ENCODE measurements around the gene ABL1. TPM values are rescaled to one million over a fixed set of nuclear protein-coding genes. Genes with fewer than 3 reads are reported as not detected.

ABL1 gene
- total and polyA plus RNA-seq, 7 donors: 15.5 to 41.0 (median 31.2) TPM

DNA sequence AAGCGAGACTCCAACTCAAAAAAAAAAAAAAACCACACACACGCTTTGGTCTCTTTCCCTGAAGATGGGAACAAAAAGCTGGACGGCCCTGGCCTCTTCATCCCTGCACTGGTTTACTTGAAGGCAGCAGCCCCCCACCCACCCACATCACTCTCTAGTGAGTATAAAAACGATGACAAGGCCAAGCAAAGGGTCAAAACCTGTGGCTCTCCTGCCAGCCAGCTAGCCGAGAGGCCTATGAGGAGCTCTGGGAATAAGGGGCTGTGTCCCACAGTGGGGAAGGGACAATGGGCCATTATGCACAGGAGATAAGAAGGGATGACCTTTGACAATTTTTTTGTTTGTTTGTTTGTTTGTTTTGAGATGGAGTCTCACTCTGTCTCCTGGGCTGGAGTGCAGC, 48.4 kb downstream of the ABL1 start:
- DNase-seq (peak in 1 of 2 donors; percentile 21), ATAC-seq (no peak)
- TF ChIP-seq, protein P1, sequence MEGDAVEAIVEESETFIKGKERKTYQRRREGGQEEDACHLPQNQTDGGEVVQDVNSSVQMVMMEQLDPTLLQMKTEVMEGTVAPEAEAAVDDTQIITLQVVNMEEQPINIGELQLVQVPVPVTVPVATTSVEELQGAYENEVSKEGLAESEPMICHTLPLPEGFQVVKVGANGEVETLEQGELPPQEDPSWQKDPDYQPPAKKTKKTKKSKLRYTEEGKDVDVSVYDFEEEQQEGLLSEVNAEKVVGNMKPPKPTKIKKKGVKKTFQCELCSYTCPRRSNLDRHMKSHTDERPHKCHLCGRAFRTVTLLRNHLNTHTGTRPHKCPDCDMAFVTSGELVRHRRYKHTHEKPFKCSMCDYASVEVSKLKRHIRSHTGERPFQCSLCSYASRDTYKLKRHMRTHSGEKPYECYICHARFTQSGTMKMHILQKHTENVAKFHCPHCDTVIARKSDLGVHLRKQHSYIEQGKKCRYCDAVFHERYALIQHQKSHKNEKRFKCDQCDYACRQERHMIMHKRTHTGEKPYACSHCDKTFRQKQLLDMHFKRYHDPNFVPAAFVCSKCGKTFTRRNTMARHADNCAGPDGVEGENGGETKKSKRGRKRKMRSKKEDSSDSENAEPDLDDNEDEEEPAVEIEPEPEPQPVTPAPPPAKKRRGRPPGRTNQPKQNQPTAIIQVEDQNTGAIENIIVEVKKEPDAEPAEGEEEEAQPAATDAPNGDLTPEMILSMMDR (IDR thresholded peaks at IDR 0.05): no peak
- WGBS, 3 donors: 82 to 85% (median 84%) methylated on average over 5 of the region's 5 CpGs
- Histone ChIP-seq H3K36me3 (ENCODE audit: insufficient read depth in 1 of 2, low read depth in 1 of 2) (peaks cover 31 to 94% of the 10 kb centered on the region in 2 donors), H3K4me3 (no peak overlapping the region), H3K4me1 (no peaks in the 10 kb centered on the region), H3K27ac (no peak overlapping the region), H3K27me3 (ENCODE audit: insufficient read depth in 3 of 3, low read length in 2 of 3) (no peaks in the 10 kb centered on the region), H3K9me3 (no peaks in the 10 kb centered on the region)
- intact Hi-C loops (cut with DNase I): no loop called here

DNA sequence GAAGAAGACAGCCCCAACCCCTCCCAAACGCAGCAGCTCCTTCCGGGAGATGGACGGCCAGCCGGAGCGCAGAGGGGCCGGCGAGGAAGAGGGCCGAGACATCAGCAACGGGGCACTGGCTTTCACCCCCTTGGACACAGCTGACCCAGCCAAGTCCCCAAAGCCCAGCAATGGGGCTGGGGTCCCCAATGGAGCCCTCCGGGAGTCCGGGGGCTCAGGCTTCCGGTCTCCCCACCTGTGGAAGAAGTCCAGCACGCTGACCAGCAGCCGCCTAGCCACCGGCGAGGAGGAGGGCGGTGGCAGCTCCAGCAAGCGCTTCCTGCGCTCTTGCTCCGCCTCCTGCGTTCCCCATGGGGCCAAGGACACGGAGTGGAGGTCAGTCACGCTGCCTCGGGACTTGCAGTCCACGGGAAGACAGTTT, 49.1 kb downstream of the ABL1 start:
- no peak for ATAC-seq
- Histone ChIP-seq H3K27me3 (ENCODE audit: insufficient read depth in 3 of 3, low read length in 2 of 3) (no peaks in the 10 kb centered on the region), H3K9me3 (no peaks in the 10 kb centered on the region), H3K4me1 (no peaks in the 10 kb centered on the region), H3K4me3 (no peak overlapping the region), H3K27ac (no peak overlapping the region), H3K36me3 (ENCODE audit: insufficient read depth in 1 of 2, low read depth in 1 of 2) (peaks cover 28 to 94% of the 10 kb centered on the region in 2 donors)
- intact Hi-C loops (cut with DNase I): no loop called here
- DNase-seq: peak; percentile 32 to 52
- WGBS, 3 donors: 82 to 87% (median 85%) methylated on average over 25 of the region's 25 CpGs
- TF ChIP-seq, protein P1 (IDR thresholded peaks at IDR 0.05): no peak

DNA sequence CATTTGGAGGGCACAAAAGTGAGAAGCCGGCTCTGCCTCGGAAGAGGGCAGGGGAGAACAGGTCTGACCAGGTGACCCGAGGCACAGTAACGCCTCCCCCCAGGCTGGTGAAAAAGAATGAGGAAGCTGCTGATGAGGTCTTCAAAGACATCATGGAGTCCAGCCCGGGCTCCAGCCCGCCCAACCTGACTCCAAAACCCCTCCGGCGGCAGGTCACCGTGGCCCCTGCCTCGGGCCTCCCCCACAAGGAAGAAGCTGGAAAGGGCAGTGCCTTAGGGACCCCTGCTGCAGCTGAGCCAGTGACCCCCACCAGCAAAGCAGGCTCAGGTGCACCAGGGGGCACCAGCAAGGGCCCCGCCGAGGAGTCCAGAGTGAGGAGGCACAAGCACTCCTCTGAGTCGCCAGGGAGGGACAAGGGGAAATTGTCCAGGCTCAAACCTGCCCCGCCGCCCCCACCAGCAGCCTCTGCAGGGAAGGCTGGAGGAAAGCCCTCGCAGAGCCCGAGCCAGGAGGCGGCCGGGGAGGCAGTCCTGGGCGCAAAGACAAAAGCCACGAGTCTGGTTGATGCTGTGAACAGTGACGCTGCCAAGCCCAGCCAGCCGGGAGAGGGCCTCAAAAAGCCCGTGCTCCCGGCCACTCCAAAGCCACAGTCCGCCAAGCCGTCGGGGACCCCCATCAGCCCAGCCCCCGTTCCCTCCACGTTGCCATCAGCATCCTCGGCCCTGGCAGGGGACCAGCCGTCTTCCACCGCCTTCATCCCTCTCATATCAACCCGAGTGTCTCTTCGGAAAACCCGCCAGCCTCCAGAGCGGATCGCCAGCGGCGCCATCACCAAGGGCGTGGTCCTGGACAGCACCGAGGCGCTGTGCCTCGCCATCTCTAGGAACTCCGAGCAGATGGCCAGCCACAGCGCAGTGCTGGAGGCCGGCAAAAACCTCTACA, 49.8 kb downstream of the ABL1 start:
- no peaks in the 10 kb centered on the region for H3K4me1 ChIP-seq
- no peaks in the 10 kb centered on the region for H3K9me3 ChIP-seq
- ATAC-seq (no peak), DNase-seq (peak in 1 of 2 donors; percentile 44)
- no peak overlapping the region for H3K4me3 ChIP-seq
- 86 to 88% (median 87%) methylated on average over 45 to 47 of the region's 47 CpGs for WGBS, 3 donors
- intact Hi-C loops (cut with DNase I): no loop called here
- peaks cover 23 to 93% of the 10 kb centered on the region in 2 donors for H3K36me3 ChIP-seq (ENCODE audit: insufficient read depth in 1 of 2, low read depth in 1 of 2)
- H3K27me3 ChIP-seq (ENCODE audit: insufficient read depth in 3 of 3, low read length in 2 of 3): no peaks in the 10 kb centered on the region
- TF ChIP-seq, protein P1 (IDR thresholded peaks at IDR 0.05): no peak
- H3K27ac ChIP-seq: no peak overlapping the region

DNA sequence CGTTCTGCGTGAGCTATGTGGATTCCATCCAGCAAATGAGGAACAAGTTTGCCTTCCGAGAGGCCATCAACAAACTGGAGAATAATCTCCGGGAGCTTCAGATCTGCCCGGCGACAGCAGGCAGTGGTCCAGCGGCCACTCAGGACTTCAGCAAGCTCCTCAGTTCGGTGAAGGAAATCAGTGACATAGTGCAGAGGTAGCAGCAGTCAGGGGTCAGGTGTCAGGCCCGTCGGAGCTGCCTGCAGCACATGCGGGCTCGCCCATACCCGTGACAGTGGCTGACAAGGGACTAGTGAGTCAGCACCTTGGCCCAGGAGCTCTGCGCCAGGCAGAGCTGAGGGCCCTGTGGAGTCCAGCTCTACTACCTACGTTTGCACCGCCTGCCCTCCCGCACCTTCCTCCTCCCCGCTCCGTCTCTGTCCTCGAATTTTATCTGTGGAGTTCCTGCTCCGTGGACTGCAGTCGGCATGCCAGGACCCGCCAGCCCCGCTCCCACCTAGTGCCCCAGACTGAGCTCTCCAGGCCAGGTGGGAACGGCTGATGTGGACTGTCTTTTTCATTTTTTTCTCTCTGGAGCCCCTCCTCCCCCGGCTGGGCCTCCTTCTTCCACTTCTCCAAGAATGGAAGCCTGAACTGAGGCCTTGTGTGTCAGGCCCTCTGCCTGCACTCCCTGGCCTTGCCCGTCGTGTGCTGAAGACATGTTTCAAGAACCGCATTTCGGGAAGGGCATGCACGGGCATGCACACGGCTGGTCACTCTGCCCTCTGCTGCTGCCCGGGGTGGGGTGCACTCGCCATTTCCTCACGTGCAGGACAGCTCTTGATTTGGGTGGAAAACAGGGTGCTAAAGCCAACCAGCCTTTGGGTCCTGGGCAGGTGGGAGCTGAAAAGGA, 50.7 kb downstream of the ABL1 start:
- no peaks in the 10 kb centered on the region for H3K9me3 ChIP-seq
- no peaks in the 10 kb centered on the region for H3K4me1 ChIP-seq
- H3K36me3 ChIP-seq (ENCODE audit: insufficient read depth in 1 of 2, low read depth in 1 of 2): peaks cover 20 to 93% of the 10 kb centered on the region in 2 donors
- no peak overlapping the region for H3K4me3 ChIP-seq
- intact Hi-C loops (cut with DNase I): no loop called here
- ATAC-seq (peak in 2 of 4 donors; percentile 26 to 47), DNase-seq (peak; percentile 33 to 53)
- no peaks in the 10 kb centered on the region for H3K27me3 ChIP-seq (ENCODE audit: insufficient read depth in 3 of 3, low read length in 2 of 3)
- H3K27ac ChIP-seq: no peak overlapping the region
- 83 to 88% (median 85%) methylated on average over 35 of the region's 35 CpGs for WGBS, 3 donors
- TF ChIP-seq, protein P1 (IDR thresholded peaks at IDR 0.05): no peak
